Skin epidermis (tissue), 12 donors: ENCODE results near the gene CDC7.
"Not testable (repeated sequence)": the region's sequence is repeated elsewhere in the genome, so short reads cannot be mapped to it uniquely, and the experiment has no call there.

Experiments used
- H3K27ac ChIP-seq, 21 experiments: fragments of 200-600 bp; sonication (generic) in 11 of 21; one replicate each; pipeline ENCODE4 v1.5.0; 2020; ENCODE audit warnings: mild to moderate bottlenecking in 3 of 21, inconsistent platforms in 2 of 21, moderate library complexity in 2 of 21
- H3K4me3 ChIP-seq, 7 experiments: fragments of 200-600 bp; sonication (generic) in 2 of 7; one replicate each; pipeline ENCODE4 v1.5.0; 2020; ENCODE audit warnings: inconsistent platforms in 2 of 7, mild to moderate bottlenecking in 2 of 7, moderate library complexity in 1 of 7

The CDC7 gene

GRCh38 chr1:91500756-91501522 lies at the start of gene CDC7:
TSS of gene CDC7 (plus strand) at chr1:91500851. CDS start at chr1:91501717, 866 bp downstream.
- peak within 1 kb of the TSS; percentile 38 to 93 (median 85) for H3K27ac ChIP-seq
- H3K4me3 ChIP-seq: peak within 1 kb of the TSS; percentile 70 to 91 (median 79)

- no peak overlapping the region for H3K4me3 ChIP-seq
Observed at GRCh38 chr1:91454136-91454535, 46.5 kb upstream of the CDC7 start.

DNA sequence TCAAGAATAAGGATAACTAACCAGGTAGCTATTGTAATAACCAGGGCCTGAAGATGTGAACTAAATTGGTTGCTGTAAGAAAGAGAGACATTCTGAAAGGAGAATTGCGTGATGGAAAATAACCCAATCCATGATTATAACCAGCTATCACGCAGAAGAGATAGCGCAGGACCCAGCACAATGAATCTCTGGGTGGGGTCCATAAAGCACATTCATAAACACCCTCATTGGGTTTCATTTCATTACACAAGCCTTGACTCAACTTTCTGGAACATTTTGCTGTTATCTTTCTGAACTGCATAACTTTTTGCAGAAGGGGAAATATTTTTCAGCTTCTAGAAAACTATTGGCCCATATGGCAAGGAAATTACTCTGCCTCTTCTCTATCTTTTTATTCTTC lies 45.3 kb upstream of the CDC7 start:
- H3K4me3 ChIP-seq: no peak overlapping the region
- H3K27ac ChIP-seq: no peak overlapping the region

More at GRCh38 chr1:91454136-91454535, 46.5 kb upstream of the CDC7 start:
- H3K27ac ChIP-seq: no peak overlapping the region

- Histone ChIP-seq H3K27ac (no peak overlapping the region), H3K4me3 (no peak overlapping the region)
Observed at GRCh38 chr1:91455896-91456295, 44.8 kb upstream of the CDC7 start.

DNA sequence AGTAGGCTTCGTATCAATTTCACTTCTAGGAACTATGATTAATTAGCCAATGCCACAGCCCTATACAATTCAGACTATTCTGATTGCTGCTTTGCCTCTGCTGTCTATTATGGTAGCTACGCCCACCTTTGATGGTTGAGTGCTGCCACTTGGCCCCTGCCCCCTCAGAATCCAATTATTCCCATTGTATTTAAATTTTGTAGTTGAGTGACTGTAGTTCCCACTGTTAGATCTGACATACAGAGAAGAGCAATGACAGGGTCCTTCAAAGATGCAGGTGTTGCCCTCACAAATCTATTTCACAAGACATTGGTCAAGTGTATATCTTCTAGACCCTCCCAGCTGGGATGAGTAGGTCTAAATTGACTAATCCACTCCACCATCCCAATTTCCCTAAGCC lies 35.3 kb upstream of the CDC7 start:
- H3K4me3 ChIP-seq, H3K27ac ChIP-seq: not testable (repeated sequence)

GRCh38 chr1:91476533-91477217 lies 24.0 kb upstream of the CDC7 start:
- Histone ChIP-seq H3K4me3 (no peak overlapping the region), H3K27ac (peak overlapping the region in 1 of 21 experiments; percentile 33)

DNA sequence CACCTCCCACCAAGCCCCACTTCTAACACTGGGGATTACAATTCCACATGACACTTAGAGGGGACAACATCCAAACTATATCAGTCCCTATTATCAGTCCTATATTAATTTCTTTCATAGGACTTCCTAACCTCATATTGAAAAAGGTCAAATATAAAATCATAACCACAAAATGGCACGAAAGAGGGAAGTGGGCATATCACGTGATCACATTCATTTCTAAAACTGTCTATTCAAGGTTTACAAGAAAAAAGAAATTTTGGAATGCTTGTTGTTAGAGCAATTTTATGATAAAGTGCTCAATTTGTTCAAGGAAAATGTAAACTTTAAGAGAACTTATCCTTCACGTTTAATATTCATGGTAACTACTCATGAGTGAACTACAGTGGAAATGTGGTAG lies 13.2 kb upstream of the CDC7 start:
- no peak overlapping the region for H3K27ac ChIP-seq
- H3K4me3 ChIP-seq: no peak overlapping the region

DNA sequence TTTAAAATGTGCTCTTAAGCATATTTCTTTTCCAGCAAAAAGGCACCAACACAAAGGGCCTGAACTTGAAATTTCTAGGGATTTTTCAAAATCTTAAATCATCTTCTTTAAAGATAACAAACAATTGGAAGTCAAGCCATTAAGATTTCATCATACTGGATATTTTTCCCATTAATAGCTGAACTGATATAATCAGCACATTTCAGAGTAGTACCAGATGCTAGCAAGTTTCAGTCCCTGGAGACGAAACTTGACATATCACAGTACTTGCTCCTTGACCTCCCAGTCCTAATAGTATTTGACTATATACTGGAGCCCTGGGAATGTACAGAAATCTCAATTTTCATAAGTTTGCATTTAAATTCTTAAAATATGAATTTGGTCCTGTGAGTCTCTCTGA lies 10.2 kb upstream of the CDC7 start:
- no peak overlapping the region for H3K27ac ChIP-seq
- H3K4me3 ChIP-seq: no peak overlapping the region

- no peak overlapping the region for H3K27ac ChIP-seq
- no peak overlapping the region for H3K4me3 ChIP-seq
Observed at GRCh38 chr1:91498035-91498434, 2.6 kb upstream of the CDC7 start.

DNA sequence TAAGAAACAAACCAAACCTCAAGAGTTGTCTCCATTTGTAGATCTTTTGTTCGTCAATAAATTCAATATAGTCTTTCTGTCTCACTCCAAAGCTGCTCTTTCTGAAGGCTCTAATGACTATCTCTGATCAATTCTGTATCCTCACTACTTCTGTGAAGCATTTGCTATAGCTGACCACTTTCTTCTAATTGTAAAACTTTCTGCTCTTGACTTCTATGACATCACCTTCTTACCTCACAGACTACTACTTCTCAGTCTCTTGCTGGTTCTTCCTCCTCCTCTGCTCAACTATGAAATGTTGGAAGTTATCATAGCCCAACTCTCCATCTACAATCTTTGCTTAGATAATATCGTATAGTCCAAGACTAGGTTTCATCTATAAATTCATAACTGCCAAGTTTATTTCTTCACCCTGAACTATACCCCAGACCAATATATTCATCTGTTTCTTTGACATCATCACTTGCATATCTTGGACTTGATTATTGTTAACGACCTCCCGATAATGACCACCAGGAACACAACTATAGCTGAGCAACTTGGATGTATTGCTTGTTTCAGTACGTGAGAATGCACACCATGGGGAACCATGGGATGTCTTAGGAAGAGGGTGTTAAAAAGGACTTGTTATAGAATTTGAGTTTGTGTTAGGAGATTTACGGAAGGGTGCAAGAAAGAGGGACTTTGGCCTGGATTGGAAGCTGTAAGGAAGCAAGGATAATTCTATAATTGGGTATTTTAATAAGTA lies 2.0 kb upstream of the CDC7 start:
- no peak overlapping the region for H3K4me3 ChIP-seq
- no peak overlapping the region for H3K27ac ChIP-seq

DNA sequence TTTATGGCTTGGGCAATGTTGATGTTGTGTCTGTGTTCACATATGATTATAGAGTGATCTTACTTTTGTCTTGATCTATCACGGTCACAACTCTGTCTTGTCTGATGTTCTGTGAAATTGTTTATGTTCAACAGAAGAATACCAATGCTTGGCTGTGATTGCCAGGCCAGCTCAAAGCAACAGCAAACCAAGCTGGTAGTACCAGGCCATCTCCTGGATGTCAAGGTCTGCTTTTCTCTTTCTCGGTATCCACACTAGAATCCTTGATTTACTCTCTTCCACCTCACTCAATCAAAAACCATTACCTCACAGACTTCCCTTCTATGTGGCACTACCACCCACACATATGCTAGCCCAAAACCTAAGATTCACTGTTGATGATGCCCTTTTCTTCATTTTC lies 1.3 kb upstream of the CDC7 start:
- Histone ChIP-seq H3K4me3 (no peak overlapping the region), H3K27ac (no peak overlapping the region)

DNA sequence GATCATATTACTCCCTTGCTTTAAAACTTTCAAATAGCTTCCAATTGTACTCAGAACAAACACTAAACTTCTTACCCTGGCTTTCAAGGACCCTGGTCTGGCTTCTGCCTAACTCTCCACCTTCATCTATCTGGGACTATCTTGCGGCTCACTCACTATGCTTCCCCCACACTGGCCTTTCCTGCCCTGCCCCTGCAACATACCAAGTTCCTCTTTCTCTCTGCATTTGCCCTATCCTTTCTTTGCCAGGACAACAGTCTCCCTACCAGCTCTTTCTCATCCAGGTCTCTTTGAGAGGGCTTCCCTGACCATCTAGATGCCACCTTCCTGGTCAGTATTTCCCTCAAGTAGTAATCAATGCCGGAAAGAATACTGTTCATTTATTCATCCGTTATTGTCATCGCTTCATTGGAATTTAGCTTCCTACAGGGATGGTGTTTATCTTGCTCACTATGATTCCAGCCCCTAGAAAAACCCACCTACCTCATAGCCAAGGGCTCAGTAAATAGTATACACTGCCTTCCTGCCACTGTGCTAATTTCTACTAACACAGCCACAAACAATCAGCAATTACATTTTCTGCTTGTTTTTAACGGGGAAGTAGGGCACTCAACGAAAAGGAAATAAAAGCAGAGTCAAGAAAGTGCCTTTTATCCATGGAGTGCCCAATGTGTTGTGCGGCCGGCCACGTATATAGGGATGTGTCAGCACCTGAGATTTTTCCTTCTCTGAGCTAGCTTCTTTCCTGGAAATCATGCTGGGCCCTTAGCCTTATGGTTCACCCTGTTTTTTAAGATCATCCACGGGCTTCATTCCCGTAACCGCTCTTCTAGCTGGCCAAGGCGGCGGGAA lies 521 bp upstream of the CDC7 start:
- Histone ChIP-seq H3K4me3 (peak overlapping the region; percentile 70 to 91 (median 79)), H3K27ac (peak overlapping the region in 20 of 21 experiments; percentile 68 to 93 (median 85))

DNA sequence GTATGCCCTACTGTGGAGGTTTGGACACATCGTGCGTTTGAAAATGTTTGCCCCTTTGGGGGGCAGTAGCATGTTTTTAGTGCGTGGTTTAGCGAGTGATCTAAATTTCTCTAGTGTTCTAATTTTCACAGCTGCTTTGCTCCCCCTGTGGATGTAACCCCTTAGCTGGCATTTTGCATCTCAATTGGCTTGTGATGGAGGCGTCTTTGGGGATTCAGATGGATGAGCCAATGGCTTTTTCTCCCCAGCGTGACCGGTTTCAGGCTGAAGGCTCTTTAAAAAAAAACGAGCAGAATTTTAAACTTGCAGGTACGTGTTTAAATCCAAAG lies 836 bp downstream of the CDC7 start:
- Histone ChIP-seq H3K27ac (peak overlapping the region; percentile 38 to 93 (median 85)), H3K4me3 (peak overlapping the region; percentile 70 to 91 (median 79))

- peak overlapping the region in 5 of 21 experiments; percentile 68 to 93 (median 85) for H3K27ac ChIP-seq
- peak overlapping the region in 3 of 7 experiments; percentile 73 to 91 (median 81) for H3K4me3 ChIP-seq
Observed at GRCh38 chr1:91501971-91502671, 1.5 kb downstream of the CDC7 start.

GRCh38 chr1:91502672-91503184 lies 2.1 kb downstream of the CDC7 start:
- Histone ChIP-seq H3K27ac (no peak overlapping the region), H3K4me3 (no peak overlapping the region)

DNA sequence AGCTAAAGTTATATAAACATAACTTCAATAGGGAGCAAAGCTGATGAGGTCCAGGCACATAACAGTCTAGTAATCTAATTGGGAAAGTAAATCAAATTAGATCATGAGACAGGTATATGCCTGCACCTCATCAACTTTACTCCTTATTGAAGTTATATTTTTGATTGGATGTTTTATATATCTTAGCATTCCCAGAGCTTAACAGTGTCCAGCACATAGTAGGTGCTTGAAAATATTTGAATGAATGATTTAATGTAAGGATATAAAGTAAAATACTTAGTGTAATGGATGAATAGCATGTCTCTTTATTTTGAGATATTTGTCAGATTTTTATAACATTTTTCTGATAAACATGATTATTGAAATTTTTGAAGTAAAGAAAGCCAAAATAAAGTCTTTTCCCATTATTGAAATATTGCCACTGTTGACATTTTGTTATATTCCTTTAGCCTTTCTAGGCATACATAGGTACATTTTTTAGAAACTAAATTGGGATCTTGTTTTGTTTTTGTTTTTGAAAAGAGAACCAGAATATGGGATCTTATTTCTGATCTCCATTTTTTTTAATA lies 2.8 kb downstream of the CDC7 start:
- H3K27ac ChIP-seq: no peak overlapping the region
- no peak overlapping the region for H3K4me3 ChIP-seq

DNA sequence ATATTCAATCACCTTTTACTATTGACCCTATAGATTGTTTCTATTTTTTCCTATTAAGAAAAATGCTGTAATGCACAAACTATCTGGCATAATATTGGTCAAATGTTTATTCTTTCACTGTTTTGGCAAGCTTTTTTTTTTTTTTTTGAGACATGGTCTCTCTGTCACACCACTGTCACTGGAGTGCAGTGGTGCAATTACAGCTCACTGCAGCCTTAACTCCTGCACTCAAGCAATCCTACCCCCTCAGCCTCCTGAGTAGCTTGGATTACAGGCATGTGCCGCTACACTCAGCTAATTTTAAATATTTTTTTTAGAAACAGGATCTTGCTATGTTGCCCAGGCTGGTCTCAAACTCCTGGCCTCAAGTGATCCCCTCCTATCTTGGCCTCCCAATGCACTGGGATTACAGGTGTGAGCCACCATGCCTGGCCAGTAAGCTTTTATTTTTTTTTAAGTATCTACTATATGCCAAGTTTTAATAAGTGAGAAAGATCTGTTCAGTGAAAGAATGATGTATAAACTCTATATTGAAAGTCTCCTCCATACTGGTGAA lies 3.4 kb downstream of the CDC7 start:
- no peak overlapping the region for H3K27ac ChIP-seq
- H3K4me3 ChIP-seq: no peak overlapping the region

DNA sequence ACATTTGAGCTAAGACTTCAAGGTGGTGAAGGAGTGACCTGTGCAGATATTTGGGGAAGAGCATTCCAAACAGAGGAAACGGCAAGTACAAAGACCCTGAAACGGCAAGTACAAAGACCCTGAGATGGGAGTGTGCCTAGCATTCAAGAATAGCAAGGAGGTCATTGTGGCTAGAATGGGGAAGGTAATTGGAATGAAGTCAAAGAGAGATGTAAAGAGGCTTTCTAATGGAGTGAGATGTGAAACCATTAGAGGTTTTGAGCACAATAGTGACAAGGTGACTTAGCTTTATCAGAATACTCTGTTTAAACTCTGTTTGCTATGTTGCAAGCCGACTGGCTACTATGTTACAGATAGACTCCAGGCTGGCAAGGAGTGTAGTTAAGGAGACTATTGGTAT lies 4.4 kb downstream of the CDC7 start:
- no peak overlapping the region for H3K4me3 ChIP-seq
- no peak overlapping the region for H3K27ac ChIP-seq
